Left forelimb (tissue), 1 donor: ENCODE results near the gene C2CD3.
"Not testable (repeated sequence)": the region's sequence is repeated elsewhere in the genome, so short reads cannot be mapped to it uniquely, and the experiment has no call there.

Experiments
- DNase-seq: peaks from one replicate; pipeline ENCODE4 v3.0.0-alpha.2; 2018; ENCODE audit warnings: low spot score

C2CD3 gene

DNA sequence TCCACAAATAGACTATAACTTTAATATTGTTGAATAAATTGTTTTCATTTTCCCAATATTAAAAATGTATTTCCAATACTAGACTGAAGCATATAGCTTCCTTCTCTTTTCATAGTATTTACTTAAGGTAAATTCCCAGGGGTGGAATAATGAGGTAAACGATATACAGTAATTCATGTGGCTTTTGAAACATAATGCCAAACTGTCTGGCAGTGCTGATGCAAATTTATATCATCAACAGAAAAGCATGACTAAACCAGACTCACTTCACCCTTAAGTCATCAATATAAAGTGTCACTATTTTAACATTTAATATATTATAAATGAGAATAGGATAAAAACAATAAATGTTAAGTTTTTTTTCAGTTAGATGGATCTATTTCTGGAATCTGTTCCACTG, 13.6 kb downstream of the C2CD3 start:
- DNase-seq = no peak

DNA sequence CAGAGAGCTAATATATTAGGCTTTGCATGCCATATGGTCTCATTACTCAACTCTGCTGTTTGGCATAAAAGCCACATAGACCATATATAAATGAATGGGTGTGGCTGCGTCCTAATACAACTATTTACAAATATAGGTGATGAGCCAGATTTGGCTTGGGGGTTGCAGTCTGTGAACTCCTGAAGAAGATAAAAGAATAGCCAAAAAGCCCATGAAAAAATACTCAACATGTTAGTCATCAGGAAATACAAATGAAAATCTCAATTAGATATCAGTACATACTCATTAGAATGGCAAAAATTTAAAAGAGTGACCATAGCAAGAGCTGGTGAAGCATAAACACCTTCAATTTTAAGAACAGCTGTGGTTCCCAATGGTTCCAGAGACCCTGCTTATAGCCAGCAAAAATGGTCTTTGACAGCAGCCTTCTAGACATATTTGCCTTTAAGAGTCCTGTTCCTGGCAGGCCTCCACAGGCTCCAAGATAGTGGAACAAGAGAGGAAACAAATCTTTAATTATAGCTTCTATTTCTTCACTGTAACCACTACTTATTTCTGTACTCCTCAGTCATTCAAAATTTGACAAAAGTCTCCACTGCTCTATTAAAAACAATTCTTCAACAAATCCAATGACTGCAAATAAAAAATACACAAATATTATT, 16.1 kb downstream of the C2CD3 start:
- no peak for DNase-seq

DNA sequence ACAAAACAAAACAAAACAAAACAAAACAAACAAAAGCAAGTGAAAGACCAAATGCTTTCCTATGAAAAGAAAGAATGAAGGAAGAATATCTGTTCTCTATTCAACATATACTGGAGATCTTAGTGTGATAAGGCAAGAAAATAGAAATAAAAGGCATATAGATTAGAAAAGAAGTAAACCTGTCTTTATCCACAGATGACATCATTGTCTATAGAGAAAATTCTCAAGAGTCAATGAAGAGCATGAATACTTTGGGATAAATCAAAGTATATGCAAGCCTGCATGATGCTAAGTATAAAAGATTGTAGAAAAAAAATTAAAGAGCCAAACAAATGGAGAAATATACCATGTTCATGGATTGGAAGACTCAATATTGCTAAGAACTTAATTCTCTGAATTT, 17.6 kb downstream of the C2CD3 start:
- no peak for DNase-seq

DNA sequence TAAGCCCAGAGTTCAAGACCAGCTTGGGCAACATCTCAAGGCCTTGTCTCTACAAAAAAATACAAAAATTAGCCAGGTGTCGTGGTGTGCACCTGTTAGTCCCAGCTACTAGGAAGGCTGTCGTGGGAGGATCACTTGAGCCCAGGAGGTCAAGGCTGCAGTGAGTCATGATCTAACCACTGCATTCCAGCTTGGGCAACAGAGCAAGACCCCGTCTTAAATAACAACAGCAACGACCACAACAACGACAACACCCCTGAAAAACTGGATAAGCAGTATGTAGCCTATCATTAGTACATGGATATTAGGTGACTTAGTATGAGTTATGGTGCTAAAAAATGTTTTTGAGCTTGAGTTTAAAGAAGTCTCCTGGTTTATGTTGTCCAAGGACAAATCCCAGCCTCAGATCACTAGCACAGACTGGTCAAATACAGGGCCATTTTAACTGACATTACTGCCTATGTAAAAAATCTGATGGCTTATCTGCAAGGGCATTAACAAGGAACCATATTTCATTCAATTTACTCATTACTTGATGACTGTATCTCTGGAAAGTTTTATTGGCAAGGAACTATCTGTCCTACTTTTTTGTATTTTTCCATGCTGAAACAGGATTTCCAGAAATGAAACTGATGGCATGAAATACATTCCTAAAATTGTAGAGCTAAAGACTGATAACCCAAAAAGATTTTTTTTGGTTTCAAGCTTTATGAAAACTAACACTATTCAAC, 23.4 kb downstream of the C2CD3 start:
- no peak for DNase-seq

DNA sequence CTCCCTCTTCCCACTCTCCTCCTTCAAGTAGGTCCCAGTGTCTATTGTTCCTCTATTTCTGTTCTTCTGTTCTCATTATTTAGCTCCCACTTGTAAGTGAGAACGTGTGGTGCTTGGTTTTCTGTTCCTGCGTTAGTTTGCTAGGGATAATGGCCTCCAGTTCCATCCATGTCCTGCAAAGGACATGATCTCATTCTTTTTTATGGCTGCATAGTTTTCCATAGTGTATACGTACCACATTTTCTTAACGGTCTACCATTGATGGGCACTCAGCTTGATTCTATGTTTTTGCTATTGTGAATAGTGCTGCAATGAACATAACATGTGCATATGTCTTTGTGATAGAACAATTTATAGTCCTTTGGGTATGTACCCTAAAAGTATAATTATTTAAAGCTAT, 26.2 kb downstream of the C2CD3 start:
- no peak for DNase-seq

DNA sequence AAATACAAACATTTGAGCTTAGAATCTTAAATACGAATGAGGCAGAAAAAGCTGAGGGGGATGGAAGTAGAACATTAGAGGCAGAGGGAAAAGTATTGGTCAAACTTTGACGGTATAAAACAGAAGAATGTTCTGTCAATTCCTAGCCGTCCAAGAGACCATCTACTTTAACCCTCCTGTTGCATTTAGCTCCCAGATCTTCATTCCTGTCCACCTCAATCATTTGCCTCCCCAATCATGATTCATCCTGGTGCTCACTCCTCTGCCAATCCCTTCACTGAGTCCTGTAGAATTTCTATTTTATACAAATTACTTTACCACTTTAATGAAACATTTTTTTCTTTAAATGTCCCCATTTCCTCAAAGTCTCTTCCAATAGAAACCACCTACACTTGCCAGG, 28.2 kb downstream of the C2CD3 start:
- no peak for DNase-seq

DNA sequence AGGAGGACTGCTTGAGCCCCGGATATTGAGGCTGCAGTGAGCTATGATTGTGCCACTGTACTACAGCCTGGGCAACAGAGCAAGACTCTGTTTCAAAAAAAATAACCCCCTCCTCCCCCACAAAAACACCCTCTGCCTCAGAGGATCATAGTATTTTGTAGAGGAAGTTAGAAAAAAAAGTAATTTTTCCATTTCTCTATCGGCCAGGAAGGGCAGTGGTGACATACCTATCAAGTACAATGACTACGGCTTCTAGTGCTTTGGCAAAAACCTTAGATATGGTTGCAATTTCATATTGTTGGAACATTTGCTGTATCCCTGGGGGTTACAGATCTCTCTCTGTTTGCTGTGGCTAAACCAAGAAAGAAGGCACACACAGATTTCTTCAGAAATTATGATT, 28.9 kb downstream of the C2CD3 start:
- DNase-seq = no peak

DNA sequence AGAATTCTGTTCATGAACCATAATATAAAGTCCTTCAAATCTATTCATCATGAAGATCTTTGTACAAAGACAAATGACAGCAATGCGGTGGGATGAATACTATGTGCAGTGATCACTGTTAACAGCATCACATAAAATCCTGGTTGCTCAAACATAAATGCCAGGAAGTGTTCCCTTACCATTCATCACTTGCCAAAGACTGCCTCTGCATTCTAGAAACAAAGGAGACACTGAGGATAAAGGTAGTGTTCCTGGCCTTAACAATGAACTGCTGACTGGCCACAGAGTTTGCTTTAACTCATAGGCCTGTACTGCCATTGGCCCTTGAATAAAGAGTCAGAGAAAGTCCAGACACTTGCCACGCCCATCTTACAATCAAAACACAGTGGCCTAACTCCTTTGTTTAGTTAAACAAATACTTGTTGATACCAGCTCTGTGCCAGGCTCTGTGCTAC, 29.5 kb downstream of the C2CD3 start:
- DNase-seq = no peak

DNA sequence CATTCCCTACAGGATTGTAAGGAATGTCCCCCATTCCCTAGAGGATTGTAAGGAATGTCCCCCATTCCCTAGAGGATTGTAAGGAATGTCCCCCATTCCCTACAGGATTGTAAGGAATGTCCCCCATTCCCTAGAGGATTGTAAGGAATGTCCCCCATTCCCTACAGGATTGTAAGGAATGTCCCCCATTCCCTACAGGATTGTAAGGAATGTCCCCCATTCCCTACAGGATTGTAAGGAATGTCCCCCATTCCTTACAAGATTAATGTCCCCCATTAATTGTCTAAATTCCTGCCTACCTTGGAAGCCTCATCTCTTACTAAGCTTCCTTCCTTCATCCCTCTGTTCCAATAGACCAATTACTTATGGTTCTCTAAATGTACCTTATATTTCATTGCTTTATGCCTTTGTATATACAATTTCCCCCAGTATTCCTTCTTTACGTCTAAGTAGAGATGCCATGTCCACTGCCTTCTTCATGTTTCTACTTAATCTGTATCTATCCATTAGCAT, 30.8 kb downstream of the C2CD3 start:
- not testable (repeated sequence) for DNase-seq

DNA sequence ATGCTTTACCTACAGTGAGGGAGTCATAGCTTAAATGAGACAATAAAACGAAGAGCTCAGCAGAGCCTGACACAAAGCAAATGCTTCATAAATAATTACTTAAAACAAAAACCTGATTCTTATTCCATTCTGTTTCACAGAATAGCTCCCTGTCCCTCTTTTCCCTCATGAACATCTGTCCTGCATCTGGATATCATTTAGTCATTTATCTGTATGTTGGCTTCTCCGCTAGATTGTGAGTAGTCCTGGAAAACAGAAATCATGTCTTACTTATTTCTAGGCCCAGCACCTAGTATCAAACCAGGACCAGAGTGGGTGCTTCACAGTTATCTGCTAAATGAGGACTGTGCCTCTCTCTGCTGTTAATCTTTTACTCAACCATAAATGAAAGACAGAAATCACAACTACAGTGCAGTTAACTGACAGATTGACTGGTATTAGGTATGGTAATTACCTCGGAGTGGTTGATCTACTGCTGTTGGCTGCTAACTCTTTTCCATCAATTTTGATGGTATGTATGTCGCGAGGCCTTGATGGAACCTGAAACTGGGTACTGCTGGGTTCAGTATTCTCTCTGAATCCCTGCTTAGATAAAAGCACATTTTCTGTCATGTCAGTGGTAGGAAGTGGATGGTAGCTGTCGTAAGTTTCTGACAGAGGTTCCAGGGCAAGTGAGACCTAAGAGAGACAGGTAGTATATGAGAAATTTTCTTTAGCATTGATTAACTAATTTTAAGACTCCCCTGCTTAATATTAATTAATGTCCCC, 31.5 kb downstream of the C2CD3 start:
- DNase-seq = no peak

DNA sequence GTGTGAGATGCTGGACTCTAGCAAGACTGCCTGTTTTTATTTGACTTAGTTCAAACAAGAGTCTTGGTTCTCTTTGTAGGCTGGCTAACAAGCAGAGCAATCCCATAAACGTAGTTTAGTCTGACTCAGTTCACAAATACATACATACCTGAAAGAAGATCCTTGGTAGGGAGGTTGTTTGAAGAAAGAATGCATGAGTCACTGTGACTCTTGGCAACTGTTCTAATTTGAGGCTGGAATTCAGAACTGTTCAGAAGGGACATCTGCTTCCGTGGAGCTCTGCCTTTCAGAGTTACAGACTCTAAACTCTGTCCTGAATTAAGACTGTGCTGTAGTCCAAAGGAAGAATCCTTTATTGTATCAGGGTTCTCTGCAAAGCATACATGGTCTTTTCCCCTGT, 32.2 kb downstream of the C2CD3 start:
- no peak for DNase-seq

DNA sequence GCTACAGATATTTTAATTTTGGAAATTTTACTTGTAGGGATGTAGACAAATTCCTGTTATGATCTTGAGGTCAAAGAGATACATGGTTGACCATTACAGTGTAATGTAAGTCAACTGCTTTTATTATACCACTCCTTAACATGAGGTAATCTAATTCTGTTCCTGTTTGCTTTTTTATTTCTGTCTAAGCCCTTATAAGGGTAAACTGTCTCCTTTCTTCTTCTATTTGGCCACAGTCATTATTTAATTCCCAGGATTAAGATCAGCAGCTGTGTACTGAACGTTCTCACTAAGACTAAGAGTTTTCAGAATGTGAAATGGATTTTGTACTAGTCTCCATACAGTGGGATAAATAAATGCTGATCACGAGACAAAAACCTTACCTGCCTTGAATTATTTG, 32.8 kb downstream of the C2CD3 start:
- DNase-seq = no peak

DNA sequence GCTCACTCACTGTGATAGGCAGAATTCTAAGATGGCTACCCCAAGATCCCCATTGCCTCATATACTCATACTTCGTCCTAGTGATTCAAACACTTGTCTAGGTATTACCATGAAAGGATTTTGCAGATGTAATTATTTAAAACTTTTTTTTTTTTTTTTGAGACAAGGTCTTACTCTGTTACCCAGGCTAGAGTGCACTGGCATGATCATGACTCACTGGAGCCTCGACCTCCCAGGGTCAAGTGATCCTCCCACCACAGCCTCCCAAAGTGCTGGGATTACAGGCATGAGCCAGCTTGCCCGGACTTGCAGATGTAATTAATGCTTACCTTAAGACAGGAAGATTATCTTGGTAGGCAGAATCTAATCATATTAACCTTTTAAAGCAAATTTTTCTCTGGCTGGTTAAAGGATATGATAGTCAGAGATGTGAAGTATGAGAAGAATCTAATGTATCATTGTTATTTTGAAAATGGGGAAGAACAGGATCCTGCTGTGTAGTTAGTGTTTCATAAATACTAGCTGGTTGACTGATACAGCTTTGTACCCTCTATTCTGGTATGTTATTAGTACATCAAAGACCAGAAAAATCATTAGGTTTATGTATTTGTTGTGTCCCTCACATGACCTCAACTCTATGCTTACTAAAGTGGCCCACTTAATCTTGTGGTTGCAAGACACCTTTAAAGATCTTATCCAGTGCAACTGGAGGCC, 35.5 kb downstream of the C2CD3 start:
- DNase-seq = no peak

DNA sequence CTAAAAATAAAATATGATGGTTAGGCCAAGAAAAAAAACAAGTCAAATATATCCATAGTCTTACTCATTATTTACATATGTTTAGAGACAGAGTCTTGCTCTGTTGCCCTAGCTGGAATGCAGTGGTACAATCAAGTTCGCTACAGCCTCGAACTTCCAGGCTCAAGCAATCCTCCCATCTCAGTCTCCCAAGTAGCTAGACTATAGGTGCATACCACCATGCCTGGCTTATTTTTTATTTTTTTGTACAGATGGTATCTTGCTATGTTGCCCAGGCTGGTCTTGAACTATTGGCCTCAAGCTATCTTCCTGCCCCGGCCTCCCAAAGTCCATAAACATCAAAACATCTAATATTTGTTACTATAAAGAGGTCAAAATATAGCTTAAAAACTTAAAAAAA, 36.1 kb downstream of the C2CD3 start:
- DNase-seq = no peak

DNA sequence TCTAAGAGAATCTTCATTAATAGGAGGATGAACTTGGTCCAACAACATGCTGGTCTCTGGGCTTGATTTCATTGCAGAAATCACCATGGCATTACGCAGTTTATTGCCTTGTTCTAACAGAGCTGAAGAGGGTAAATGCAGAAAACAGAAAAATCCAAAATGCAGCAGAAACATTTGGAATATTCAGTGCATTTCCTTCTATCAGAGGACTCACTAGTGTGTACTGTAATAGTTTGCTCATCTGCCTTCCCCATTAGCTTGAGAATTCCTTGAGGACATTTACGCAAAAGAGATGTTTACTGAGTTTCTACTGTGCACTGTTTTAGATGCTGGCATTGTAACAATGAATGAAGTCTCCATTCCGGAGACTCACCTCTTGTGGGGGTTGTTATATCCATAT, 37.4 kb downstream of the C2CD3 start:
- no peak for DNase-seq

DNA sequence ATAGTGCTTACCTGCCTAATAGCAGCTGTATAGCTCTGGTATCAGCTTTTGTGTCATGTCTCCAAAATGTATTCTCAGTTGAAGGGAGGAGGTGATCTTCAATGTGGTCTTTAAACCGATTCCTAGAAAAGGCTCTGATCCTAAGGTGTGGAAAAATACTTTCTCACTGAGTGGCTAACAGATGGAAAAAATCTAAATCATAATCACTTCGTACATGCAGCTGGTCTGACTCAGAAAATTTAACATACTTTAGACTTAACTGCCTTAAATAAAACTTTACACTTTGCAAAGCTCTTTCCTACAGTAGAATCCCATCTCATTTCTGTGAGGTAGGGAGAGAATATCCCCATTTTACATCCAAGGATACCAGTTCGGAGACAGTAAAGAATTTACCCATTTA, 38.0 kb downstream of the C2CD3 start:
- no peak for DNase-seq

DNA sequence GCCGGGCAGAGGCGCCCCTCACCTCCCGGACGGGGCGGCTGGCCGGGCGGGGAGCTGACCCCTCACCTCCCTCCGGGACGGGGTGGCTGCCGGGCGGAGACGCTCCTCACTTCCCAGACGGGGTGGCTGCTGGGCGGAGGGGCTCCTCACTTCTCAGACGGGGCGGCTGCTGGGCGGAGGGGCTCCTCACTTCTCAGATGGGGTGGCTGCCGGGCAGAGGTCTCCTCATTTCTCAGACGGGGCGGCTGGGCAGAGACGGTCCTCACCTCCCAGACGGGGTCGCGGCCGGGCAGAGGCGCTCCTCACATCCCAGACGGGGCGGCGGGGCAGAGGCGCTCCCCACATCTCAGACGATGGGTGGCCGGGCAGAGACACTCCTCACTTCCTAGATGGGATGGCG, 41.7 kb downstream of the C2CD3 start:
- not testable (repeated sequence) for DNase-seq

DNA sequence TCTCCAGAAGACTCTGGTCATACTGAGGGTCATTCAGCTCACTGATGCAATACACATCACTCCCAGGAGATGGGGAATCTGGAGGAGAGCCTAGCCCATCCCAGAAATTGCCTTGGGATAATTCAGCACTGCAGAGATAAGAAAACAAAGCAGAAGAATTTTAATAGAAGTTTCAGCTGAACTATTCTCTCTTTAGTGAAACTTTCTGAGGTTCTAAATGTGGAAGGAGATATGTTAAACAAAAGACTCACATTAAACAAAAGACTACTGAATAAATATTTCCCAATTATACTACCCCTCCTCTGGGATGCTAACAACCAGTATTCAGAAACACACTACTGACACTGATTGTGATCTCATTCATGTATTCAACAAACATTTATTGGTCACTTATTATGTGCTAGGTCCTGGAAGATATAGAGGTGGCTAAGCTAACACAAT, 47.8 kb downstream of the C2CD3 start:
- DNase-seq = no peak

DNA sequence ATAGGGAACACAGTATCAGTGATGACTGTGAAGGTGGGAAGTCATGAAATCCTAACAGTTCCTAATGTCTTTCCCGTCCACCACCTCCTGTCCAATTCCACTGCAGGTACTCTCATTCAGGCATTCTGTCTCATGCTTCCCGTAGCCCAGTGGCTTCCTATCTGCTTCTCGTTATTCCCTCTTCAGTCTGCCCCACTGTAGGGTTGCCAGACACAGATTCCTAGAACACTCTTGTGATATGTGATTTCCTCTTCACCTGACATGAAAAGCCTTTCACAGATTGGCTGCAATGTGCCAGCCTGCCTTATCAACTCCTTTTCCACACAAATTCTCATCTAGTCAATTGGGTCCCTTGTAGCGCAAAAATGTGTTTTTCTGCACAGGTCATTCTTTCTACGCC, 49.0 kb downstream of the C2CD3 start:
- no peak for DNase-seq

DNA sequence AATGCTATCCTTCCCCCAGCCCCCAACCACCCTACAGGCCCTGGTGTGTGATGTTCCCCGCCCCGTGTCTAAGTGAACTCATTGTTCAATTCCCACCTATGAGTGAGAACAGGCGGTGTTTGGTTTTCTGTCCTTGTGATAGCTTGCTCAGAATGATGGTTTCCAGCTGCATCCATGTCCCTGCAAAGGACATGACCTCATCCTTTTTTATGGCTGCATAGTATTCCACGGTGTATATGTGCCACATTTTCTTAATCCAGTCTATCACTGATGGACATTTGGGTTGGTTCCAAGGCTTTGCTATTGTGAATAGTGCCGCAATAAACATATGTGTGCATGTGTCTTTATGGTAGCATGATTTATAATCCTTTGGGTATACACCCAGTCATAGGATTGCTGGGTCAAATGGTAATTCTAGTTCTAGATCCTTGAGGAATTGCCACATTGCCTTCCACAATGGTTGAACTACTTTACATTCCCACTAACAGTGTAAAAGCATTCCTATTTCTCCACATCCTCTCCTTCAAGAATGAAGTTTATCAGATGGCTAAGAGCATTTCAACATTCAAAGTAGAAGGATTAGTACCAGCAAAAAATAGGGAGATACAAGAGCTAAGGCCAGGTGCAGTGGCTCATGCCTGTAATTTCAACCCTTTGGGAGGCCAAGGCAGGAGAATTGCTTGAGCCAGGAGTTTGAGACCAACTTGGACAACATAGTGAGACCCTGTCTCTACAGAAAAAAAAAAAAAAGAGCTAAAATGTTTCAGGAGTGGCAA, 50.4 kb downstream of the C2CD3 start:
- not testable (repeated sequence) for DNase-seq

DNA sequence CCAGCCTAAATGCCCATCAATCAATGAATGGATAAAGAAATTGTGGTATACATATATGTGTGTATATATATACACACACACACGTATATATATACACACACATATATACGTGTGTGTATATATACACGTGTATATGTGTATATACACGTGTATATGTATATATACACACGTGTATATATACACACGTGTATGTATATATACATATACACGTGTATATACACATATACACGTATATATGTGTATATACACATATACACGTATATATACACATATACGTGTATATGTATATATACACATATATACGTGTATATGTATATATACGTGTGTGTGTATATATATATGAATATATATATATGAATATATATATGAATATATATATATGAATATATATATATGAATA, 54.1 kb downstream of the C2CD3 start:
- no peak for DNase-seq
